HG03066 (cell line): Measurements from ENCODE around the gene ZNF496.
"Not testable (repeated sequence)": the region's sequence is repeated elsewhere in the genome, so short reads cannot be mapped to it uniquely, and the experiment has no call there.

ENCODE experiments used
- ATAC-seq: cut with Tn5 transposase; IDR thresholded peaks from one replicate; pipeline ENCODE4 v1.9.1; 2021; ENCODE audit warnings: low read depth; ENCODE audit not compliant: unreplicated experiment

The ZNF496 gene

GRCh38 chr1:247295746-247296145 lies 35.9 kb downstream of the ZNF496 start:
- no peak for ATAC-seq

- no peak for ATAC-seq
These were observed 36.4 kb downstream of the ZNF496 start for GRCh38 chr1:247295274-247295684.

- ATAC-seq = no peak
These were observed 37.4 kb downstream of the ZNF496 start for GRCh38 chr1:247294282-247294681.

- no peak for ATAC-seq
These were observed 38.6 kb downstream of the ZNF496 start for GRCh38 chr1:247293047-247293446.

GRCh38 chr1:247291833-247292561 lies 39.7 kb downstream of the ZNF496 start:
- no peak for ATAC-seq

GRCh38 chr1:247291161-247291560 lies 40.5 kb downstream of the ZNF496 start:
- no peak for ATAC-seq

- ATAC-seq = no peak
These were observed 41.1 kb downstream of the ZNF496 start for GRCh38 chr1:247290576-247290975.

- not testable (repeated sequence) for ATAC-seq
These were observed 42.3 kb downstream of the ZNF496 start for GRCh38 chr1:247289274-247289892.

GRCh38 chr1:247288341-247288740 lies 43.3 kb downstream of the ZNF496 start:
- ATAC-seq = no peak

- no peak for ATAC-seq
These were observed 44.2 kb downstream of the ZNF496 start for GRCh38 chr1:247287460-247287859.

- ATAC-seq = no peak
These were observed 45.5 kb downstream of the ZNF496 start for GRCh38 chr1:247286134-247286670.

GRCh38 chr1:247281001-247281574 lies 50.6 kb downstream of the ZNF496 start:
- ATAC-seq = no peak

- no peak for ATAC-seq
These were observed 54.5 kb downstream of the ZNF496 start for GRCh38 chr1:247277191-247277590.

- ATAC-seq = no peak
These were observed 56.9 kb downstream of the ZNF496 start for GRCh38 chr1:247274605-247275256.

- ATAC-seq = no peak
These were observed 58.7 kb downstream of the ZNF496 start for GRCh38 chr1:247273013-247273412.

GRCh38 chr1:247270003-247270402 lies 61.7 kb downstream of the ZNF496 start:
- ATAC-seq = no peak

GRCh38 chr1:247269133-247269532 lies 62.5 kb downstream of the ZNF496 start:
- no peak for ATAC-seq

GRCh38 chr1:247268390-247269045 lies 63.1 kb downstream of the ZNF496 start:
- ATAC-seq = no peak

GRCh38 chr1:247266053-247266452 lies 65.6 kb downstream of the ZNF496 start:
- ATAC-seq = no peak

- not testable (repeated sequence) for ATAC-seq
These were observed 75.9 kb downstream of the ZNF496 start, which contains the start of gene VN1R5 for GRCh38 chr1:247255772-247256171. TSS of gene VN1R5 (plus strand) at chr1:247256072.
